ENCODE data around the gene ANKRD60. TPM values are rescaled to one million over a fixed set of nuclear protein-coding genes. Genes with fewer than 3 reads are reported as not detected.
A peak's percentile ranks its signal among the peaks of the same experiment; 100 is the strongest.

Gene ANKRD60
- total RNA-seq, 1 donor from 2014 or later = not detected

DNA sequence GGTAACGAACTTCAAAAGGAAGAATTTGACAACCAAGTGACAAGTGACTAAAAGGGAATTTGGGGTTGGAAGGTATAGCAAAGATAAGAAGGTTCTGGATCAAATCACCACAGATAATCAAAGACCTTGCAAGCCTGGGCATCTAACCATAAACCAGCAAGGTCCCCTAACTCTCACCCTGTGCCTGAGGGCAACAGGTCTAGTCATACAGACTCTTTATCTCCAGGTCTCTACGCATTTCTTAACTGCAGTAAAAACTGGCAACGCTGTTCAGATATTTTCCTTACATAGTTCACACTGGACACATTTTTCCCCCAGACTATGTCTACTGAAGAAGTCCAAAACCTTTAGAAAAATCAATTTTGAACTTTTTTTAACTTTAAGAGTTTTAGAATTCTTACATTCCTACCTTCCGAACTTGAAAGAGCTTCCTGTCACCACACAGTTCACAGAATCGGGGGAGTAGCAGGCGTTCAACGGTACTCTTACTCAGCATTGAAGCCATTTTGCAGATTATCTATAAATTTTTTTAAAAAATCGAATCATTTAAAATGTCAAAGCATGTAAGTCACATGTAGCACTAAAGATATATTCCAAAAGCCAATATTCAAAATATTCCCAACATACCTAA is 23.0 kb upstream of the ANKRD60 start:
- peaks cover 40% of the 10 kb centered on the region for H3K36me3 ChIP-seq
- no peak overlapping the region for H3K27ac ChIP-seq (replicated peaks)
- no peaks in the 10 kb centered on the region for H3K4me1 ChIP-seq
- DNase-seq = no peak
- intact Hi-C loops (cut with micrococcal nuclease) = no loop called here
- TF ChIP-seq, protein P1, sequence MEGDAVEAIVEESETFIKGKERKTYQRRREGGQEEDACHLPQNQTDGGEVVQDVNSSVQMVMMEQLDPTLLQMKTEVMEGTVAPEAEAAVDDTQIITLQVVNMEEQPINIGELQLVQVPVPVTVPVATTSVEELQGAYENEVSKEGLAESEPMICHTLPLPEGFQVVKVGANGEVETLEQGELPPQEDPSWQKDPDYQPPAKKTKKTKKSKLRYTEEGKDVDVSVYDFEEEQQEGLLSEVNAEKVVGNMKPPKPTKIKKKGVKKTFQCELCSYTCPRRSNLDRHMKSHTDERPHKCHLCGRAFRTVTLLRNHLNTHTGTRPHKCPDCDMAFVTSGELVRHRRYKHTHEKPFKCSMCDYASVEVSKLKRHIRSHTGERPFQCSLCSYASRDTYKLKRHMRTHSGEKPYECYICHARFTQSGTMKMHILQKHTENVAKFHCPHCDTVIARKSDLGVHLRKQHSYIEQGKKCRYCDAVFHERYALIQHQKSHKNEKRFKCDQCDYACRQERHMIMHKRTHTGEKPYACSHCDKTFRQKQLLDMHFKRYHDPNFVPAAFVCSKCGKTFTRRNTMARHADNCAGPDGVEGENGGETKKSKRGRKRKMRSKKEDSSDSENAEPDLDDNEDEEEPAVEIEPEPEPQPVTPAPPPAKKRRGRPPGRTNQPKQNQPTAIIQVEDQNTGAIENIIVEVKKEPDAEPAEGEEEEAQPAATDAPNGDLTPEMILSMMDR (IDR thresholded peaks at IDR 0.05; ENCODE audit: borderline replicate concordance) = no peak
- H3K9me3 ChIP-seq (replicated peaks) = no peaks in the 10 kb centered on the region
- no peaks in the 10 kb centered on the region for H3K27me3 ChIP-seq (ENCODE audit: low read depth)
- H3K4me3 ChIP-seq = no peak overlapping the region

DNA sequence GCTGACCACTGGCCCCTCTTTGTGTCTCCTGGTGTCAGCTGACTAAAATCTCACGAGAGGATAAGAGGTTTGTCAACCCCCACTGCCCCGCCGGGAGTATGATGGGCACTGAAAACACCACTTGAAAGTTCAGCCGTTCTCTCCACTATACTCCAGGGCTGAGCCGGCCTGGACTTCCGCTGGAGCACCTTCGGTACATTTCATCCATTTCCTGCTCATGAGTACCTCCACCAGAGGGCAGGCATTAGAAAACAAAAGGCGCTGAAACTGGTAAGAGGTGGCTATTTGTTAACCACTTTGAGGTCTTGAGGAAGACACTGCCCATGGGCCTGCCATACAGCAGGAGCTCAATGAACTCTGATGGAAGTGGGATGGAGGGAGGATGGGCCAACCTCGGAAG is 17.9 kb upstream of the ANKRD60 start:
- Histone ChIP-seq H3K36me3 (peaks cover 73% of the 10 kb centered on the region), H3K27ac (replicated peaks) (no peak overlapping the region), H3K4me3 (no peak overlapping the region), H3K27me3 (ENCODE audit: low read depth) (no peaks in the 10 kb centered on the region), H3K9me3 (replicated peaks) (no peaks in the 10 kb centered on the region), H3K4me1 (no peaks in the 10 kb centered on the region)
- TF ChIP-seq, protein P1 (IDR thresholded peaks at IDR 0.05; ENCODE audit: borderline replicate concordance) = peak; percentile 38
- intact Hi-C loops (cut with micrococcal nuclease) = loop anchor here (10.0 kb wide), 1 partner anchor 208 kb away; no protein-coding TSS in a partner anchor
- DNase-seq = no peak

DNA sequence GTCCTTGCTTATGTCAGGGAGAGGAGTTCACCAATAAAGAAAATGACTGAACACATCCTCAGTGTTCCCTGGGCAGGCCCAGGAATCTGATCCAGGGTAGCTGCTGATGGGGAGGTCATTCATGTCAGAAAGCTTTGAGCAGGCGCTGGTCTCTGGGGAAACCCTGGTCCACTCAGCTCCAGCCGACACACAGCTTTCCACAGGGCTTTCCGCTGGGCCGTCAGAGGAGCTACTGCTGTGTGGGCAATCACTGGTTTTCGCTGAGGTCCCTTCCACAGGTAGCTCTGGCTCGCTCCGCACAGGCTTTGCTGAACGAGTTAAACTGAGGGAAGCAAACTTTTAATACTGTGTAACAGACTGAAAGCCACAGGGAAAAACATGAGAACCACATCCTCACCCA is 17.5 kb upstream of the ANKRD60 start:
- Histone ChIP-seq H3K27ac (replicated peaks) (no peak overlapping the region), H3K36me3 (peaks cover 69% of the 10 kb centered on the region), H3K27me3 (ENCODE audit: low read depth) (no peaks in the 10 kb centered on the region), H3K4me3 (no peak overlapping the region), H3K4me1 (no peaks in the 10 kb centered on the region), H3K9me3 (replicated peaks) (no peaks in the 10 kb centered on the region)
- intact Hi-C loops (cut with micrococcal nuclease) = loop anchor here (10.0 kb wide), 1 partner anchor 209 kb away; no protein-coding TSS in a partner anchor
- DNase-seq = no peak
- TF ChIP-seq, protein P1 (IDR thresholded peaks at IDR 0.05; ENCODE audit: borderline replicate concordance) = no peak

DNA sequence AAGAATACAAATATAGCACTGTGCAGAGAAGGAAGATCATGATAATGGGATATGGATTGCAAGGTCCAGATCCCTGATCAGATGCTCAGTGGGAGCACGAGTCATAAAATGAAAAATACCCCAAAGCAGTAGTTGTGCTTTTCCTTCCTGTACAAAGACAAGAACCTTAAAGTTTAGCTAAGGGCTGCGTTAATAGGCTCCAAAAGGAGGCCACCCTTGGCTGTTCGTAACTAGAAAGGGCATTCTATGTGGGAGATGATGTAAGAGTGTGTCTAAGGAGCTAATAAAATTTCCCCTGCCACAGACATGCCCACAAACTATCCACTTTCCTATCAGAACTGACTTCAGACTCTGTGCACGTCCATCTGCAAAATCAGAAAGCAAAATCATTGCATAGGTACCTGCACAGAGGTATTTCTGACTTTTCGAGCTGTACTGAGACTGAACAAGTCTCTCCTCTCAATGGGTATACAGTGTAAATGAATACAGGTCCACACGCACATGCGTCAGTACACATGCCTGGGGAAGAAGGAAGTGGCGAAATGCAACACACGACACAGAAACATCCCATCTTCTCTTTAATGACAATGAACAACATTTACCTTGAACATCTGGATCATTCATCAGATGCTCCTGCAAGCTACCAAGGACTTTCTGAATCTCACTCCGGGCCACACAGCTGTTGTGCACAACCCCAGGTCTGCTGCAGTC is 16.9 kb upstream of the ANKRD60 start:
- peaks cover 63% of the 10 kb centered on the region for H3K36me3 ChIP-seq

DNA sequence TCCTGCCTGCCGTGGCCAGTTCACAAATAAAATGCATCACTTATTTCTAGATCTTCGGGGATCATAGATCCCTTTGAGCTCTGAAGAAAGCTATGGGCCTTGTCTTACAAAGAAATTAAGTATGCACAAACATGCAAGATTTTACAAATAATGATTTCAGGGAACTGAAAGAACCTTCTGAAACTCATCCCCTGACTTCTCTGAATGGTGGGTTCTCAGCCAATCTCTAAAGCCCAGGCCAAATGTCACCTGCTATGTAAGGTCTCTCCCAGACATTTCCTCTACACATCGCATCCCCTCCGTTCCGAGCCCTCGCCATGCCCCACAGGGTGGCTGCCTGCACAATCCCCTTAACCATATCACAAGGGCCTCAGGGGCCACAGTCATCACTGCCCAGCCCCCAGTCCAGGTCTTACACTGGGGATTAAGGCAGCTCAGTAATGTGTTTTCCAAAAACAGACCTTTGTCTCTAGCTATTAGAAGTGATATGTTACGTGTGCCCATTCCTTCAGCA is 16.1 kb upstream of the ANKRD60 start:
- TF ChIP-seq, protein P1 (IDR thresholded peaks at IDR 0.05; ENCODE audit: borderline replicate concordance) = no peak
- Histone ChIP-seq H3K9me3 (replicated peaks) (no peaks in the 10 kb centered on the region), H3K4me3 (no peak overlapping the region), H3K27me3 (ENCODE audit: low read depth) (no peaks in the 10 kb centered on the region), H3K27ac (replicated peaks) (no peak overlapping the region), H3K36me3 (peaks cover 62% of the 10 kb centered on the region), H3K4me1 (no peaks in the 10 kb centered on the region)
- intact Hi-C loops (cut with micrococcal nuclease) = loop anchor here (10.0 kb wide), 1 partner anchor 210 kb away; no protein-coding TSS in a partner anchor
- no peak for DNase-seq

More for the DNA sequence above, 16.9 kb upstream of the ANKRD60 start:
- no peak for DNase-seq
- H3K27me3 ChIP-seq (ENCODE audit: low read depth) = no peaks in the 10 kb centered on the region
- no peak overlapping the region for H3K27ac ChIP-seq (replicated peaks)
- H3K4me3 ChIP-seq = no peak overlapping the region
- no peaks in the 10 kb centered on the region for H3K9me3 ChIP-seq (replicated peaks)
- intact Hi-C loops (cut with micrococcal nuclease) = loop anchor here (10.0 kb wide), 1 partner anchor 209 kb away; no protein-coding TSS in a partner anchor
- TF ChIP-seq, protein P1 (IDR thresholded peaks at IDR 0.05; ENCODE audit: borderline replicate concordance) = no peak
- H3K4me1 ChIP-seq = no peaks in the 10 kb centered on the region

All from left ventricle myocardium inferior (tissue), 1 donor.